Right lung (tissue), 5 donors: ENCODE data around the gene LRFN4. TPM values are rescaled to one million over a fixed set of nuclear protein-coding genes. Genes with fewer than 3 reads are reported as not detected.

Experiments used
- DNase-seq, 2 donors: peaks; one replicate each; pipeline ENCODE4 v3.0.0-alpha.2; 2013
- polyA plus RNA-seq, 5 donors: library from polyadenylated mRNA; unstranded; fragments of 120-200 nt; gene quantifications; one replicate each; pipeline versions ENCODE4 v1.2.1 to v1.2.3, GENCODE V29; 2013; ENCODE audit warnings: inconsistent platforms in 1 of 5, low replicate concordance in 1 of 5; ENCODE audit not compliant: insufficient read length in 5 of 5, insufficient read depth in 1 of 5

LRFN4 gene
- polyA plus RNA-seq, 5 donors, result 6.4 to 19.8 (median 8.8) TPM

DNA sequence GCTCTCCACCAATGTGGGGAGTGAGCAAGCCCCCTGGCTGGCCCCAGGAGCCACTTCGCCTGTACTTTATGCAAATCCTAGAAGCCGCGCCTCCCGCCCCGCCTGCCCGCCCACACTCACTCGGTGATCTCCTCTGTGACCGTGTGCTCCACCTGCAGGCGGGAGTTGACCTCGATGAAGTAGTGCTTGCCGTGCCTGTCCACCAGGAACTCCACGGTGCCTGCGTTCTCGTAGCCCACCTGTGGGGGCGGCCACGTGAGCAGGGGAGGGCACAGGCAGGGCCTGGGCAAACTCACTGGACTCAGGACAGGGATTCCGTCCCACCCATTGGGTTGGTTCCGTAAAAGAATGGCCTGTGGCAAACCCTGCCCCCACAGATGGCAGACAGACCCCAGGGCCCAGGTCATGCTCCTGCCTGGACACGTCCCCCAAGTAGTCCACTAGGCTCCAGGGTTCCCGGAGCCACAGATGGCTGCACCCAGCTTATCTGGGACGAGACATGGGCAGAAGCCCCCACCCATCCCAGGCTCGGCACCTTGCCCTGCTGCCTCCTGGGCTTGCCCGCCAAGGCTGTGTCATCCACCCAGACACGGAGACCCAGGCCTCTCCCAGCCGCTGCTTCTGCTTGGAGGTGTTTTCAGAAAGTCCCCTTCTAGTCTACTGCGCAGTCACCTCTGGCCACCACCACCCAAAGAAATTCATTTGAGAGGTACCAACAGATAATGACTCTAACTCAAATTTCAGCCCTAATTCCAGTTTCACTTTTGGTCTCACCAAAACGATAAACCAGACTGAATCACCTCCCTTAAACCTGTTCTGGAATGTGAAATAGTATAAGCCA, 12.1 kb downstream of the LRFN4 start:
- DNase-seq, result no peak

DNA sequence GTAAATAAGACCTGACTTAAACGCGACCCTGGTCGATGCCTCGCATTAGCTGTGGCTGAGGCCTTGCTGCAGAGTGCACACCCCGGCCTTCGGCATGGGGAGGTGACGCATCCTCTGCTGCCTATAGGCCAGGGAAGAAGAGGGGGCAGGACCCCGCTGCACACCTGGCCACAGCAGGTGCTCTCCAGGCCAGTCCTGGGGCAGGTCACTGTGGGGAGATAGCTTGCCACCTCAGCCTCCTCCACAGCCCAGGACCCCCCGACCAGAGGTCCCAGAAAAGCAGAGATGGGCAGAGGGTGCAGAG, 12.7 kb downstream of the LRFN4 start:
- no peak for DNase-seq

DNA sequence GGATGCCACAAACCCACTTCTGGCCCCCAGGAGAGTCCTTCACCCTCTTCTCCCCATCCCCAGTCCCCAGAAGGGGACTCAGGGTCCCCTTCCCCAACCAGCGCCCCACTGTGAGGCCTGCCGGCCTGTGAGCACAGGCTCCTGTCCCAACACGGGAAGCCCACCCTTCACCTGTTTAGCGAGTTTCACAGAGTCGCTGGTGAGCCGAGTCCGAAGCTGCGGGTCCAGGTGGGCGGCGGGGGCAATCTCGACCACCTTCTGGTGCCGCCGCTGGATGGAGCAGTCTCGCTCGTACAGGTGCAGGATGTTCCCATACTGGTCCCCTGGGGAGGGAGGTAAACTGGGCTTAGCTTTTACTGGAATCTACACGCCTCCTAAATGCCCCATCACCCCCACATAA, 13.3 kb downstream of the LRFN4 start:
- DNase-seq, result no peak

DNA sequence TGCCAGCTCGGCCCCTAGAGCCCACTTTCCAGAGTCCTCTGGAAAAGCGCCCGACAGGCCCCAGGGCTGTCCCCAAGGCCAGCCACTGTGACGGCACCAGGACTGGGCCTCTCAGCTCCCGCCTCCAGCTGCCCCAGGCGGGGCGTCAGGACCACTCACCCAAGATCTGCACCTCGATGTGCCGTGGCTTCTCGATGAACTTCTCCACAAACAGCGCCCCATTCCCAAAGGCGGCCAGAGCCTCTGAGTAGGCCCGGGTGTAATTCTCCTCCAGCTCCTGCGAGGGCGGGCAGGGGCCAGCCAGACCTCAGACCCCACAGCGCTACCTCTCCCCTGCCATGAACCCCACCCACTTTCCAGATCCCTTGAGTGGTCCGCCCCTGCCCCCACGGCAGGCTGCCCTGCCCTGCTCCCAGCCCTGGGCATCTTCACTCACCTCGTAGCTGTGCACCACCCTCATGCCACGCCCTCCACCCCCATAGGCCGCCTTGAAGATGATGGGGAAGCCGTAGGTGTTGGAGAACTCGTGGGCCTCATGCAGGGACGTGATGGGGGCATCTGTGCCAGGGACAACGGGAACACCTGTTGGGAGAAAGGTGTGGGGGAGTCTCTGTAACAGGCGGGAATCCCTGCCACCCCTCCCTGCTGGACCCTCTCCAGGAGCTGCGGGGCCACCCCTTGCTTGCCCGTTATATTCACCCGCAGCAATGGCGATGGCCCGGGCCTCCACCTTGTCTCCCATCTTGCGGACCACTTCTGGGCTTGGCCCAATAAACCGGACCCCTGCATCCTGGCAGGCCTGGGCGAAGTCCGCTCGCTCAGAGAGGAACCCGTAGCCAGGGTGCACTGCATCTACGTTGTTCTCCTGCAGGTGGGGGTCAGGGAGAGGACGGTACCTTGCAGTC, 14.0 kb downstream of the LRFN4 start:
- no peak for DNase-seq

DNA sequence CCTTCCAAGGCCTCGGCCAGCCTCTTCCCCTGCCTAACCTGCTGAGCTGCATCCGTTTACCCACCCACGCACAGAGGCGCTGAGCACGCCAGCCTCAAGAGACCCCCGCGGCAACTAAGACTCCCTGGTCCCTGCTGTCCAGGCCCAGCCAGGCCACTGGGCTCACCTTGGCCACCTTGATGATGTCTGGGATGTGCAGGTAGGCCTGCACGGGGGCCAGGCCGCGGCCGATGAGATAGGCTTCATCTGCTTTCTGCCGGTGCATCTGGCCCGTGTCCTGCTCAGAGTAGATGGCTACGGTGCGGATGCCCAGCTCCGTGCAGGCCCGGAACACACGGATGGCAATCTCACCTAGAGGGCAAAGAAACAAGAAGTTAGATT, 14.6 kb downstream of the LRFN4 start:
- no peak for DNase-seq

DNA sequence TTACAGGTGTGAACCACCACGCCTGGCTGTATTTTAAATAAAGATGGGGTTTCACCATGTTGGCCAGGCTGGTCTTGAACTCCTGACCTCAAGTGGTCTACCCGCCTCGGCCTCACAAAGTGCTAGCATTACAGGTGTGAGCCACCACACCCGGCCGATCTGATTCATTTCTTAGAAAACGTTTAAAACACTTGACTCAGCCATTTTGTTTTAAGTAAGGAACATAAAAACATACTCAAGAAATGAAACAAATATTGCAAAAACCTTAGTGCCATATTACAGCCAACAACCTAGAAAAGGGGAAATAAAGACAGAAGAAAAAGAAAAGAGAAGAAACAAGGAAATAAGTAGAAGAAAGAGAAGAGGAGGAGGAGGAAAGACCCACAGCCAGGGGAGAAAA, 17.4 kb downstream of the LRFN4 start:
- no peak for DNase-seq

DNA sequence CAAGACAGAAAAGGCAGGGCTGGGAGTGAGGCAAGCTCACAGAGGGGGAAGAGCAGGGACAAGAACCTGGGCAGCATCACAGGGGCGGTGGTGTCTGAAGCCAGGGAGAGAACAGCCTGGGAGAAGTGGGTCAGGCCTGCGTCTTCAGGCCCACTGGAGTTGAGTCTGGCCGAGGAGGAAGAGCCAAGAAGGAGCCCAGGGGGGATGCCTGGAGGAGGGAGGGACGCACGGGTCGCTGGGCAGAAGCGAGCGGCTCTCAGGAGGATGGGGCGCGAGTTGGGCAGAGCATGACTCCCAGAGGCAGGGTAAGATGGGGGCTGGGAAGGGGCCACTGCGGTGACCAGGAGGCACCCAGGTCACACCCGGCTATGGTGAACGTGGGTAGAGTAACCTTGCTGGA, 18.5 kb downstream of the LRFN4 start:
- no peak for DNase-seq

DNA sequence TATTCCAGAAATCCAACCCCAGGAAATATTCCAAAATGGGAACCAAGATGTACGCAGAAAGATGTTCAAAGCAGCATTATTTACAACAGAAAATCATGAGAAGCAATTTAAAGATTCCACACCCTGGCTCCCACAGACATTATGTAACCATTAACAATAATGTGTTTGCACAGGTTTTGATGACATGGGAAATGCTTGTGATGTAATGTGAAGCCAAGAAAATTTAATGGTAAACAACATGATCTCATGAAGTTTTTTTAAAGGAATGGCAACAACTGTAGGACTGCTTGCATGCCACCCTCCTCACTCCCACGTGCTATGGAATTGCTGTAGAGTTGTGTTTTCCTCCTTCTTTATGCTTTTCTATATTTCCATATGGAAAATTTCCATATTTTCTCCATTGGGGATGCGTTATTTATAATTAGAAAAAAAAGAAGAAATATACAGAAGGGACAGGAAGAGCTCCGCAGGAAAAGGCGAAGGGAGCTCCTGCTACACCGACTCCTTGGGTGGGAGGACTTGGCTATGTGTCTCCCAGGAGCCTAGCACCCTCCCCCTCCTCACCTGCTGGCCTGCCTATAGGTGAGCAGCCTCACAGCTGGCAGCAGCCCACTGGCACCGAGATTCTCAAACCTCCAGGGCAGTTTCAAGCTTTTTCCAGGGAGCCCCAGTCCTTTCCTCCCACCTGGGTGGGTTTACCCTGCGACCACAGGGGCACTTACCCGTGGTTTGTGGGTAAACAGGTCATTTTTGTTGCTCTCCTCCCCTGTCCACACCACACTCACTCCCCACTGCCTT, 20.9 kb downstream of the LRFN4 start:
- DNase-seq, result no peak

DNA sequence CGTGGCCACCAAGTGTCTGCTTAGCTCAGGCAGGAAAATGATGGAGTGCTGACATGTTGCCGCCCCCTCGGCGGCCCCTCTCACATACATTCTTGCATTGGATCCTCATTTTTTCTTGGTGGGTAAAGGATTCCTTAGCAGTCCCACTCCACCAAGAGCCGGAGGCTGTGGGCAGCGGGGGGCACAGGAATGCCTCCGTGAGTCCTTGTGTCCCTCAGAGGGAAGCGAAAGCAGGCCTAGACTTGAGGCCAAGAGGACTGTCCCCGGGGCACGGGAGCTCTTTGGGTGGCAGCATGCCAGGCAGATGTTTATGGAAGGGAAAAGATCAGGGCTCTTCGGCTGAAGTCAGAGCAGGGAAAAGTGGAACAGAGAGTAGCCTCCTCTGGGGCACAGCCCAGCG, 21.6 kb downstream of the LRFN4 start:
- DNase-seq, result no peak

DNA sequence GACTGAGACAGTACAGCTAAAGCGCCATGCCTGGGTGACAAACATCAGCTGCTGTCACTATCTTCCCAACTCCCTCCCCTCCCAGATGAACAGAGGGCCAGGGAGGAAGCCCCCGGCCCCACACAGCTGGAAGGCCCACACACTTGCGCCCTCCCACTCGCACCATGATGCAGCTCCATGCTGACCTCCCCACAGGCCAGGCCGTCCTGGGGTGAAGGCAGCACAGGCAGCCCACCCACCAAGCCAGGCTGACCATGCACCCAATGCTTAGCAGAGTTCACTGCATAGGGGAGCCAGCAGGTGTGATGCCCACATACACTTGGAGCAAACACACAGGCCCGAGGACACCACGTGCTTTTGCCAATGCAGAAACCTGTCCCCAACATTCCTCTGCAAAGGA, 22.1 kb downstream of the LRFN4 start:
- no peak for DNase-seq

DNA sequence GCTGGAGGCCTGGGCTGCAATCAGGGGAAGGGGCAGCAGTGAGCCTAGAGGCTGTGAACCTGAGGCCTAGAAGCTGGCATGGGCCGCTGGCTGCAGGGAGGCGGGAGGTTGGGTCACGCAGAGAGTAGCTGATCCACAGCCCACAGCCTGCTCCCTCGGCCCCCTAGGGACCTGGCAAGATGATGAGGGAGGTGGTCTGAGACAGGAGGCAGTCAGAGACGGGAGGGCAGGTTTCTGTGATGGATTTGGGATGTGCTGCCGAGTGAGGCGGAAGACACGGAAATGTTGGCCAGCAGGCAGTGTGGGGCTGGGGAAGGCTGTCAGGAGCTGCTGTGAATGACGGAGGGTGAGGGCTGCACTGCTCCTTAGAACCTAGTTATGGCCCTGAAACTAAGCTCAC, 22.7 kb downstream of the LRFN4 start:
- DNase-seq, result no peak

DNA sequence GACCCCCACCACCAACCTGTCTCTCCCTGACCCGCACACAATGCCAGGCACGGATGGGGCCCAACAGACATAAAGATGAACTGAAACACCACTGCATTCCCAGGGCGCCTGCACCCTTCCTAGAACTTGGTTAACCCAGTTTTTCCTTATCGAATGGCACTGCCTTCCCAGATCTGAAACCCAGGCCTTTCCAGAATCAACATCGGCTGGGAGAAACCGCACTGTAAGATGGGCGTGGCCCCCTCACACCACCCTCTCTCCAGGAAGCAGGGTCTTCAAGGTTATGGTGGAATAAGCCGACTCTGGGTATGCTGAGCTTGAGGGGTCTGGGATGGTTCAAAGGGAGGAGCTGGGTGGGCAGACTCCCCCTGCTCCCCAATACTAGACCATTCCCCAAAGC, 23.1 kb downstream of the LRFN4 start:
- DNase-seq, result no peak

DNA sequence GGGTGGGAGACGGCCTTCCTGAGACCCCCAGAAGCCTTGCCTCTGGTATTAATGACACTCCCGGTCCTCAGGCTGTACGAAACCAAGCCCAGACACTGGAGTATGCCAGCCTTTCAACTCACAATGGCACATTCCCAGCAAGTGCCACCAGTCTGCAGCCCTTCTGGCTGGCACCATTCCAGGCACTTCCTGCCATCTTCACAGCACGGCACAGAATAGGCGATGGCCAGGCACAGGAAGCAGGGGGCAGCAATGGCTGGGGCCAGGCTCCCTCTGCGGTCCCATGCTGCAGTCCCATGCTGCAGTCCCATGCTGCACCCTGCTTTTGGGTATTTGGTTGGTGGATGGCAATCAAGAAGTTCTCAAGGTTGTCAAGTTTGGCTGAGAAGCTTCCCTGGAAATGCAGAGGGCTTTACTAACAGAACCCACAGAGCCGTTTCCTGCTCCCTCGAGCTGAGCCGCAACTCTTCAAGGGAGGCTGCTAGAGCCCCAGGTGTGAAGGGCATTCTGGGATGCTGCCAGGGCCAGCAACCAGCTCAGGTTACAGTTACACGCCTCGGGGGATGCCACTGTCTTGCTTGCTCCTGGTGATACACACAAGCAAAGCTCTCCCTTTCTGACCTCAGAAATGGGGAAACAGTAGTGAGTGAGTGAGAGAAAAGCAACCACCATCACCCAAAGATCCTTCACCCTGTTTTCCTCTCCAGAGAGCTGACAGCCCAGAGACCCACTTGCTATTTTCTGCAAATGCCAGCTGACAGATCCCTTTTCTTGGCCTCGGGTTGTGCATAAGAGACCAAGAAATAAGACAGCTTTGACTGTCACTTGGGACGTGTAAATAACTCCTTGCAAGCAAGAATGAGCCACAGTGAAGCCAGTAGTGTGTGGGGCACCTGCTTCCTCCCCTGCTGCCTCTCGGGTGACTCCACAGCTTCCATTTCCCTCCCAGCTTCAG, 23.9 kb downstream of the LRFN4 start:
- DNase-seq, result no peak

DNA sequence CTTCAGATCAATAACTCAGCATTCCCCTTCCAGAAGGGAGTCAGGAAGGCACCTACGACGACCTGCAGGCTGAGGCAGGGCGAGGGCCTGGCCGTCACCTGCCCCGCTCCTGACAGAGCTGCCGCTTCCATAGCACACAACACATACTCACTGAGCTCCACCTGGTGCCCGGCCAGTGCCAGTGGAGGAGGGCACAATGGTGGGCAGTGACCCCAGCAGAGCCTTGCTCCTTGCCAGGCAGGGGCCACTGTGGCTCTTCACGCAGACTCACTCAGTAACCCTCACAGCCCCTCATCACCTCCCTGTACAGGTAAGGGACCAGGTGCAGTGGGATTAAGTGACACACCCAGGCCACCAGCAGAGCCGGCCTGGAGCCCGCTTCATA, 24.6 kb downstream of the LRFN4 start:
- no peak for DNase-seq

DNA sequence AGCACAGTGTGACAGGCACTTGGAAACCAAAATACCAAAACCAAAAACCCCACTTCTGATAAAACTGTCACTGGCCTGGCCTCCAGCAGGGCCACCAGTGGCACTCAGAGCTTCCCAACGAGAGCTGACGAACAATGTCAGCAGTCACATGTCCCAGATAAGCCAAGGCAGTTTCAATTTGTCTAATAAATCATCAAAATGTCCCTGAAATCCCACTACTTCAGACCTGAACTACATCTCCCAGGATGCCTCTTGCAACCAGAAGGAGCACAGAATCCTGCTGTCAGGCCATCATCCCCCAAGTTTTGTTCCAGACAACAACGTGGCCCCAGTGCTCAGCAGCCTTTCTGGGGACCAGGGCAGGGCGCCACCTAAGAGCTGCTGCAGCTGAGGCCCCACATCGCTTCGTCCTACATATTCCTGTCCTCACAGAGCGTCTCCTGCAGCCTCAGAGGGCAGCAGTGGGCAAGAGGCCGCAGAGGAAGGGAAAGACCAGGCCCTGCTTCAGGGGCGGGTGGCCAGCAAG, 25.1 kb downstream of the LRFN4 start:
- DNase-seq, result no peak

DNA sequence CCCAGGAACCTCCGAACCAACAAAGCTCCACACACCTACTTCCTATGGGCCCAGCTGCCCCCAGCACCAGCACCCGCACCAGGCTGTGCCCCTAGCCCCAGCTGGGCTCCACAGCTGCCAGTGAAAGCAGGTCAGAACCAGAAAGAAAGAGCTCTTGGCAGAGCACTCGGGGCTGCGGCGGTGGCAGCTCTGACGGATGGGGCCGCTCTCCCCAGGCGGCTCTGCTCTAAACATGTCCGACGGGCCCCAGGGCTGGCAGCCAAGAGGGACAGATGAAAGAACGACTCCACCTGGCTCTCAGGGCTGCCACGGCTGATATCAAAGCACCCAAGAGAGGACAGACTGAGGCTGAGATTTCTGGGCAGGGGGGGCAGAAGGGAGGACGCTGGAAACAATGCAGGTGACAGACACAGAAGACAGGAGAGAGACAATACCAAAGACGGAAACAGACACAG, 25.7 kb downstream of the LRFN4 start:
- no peak for DNase-seq

DNA sequence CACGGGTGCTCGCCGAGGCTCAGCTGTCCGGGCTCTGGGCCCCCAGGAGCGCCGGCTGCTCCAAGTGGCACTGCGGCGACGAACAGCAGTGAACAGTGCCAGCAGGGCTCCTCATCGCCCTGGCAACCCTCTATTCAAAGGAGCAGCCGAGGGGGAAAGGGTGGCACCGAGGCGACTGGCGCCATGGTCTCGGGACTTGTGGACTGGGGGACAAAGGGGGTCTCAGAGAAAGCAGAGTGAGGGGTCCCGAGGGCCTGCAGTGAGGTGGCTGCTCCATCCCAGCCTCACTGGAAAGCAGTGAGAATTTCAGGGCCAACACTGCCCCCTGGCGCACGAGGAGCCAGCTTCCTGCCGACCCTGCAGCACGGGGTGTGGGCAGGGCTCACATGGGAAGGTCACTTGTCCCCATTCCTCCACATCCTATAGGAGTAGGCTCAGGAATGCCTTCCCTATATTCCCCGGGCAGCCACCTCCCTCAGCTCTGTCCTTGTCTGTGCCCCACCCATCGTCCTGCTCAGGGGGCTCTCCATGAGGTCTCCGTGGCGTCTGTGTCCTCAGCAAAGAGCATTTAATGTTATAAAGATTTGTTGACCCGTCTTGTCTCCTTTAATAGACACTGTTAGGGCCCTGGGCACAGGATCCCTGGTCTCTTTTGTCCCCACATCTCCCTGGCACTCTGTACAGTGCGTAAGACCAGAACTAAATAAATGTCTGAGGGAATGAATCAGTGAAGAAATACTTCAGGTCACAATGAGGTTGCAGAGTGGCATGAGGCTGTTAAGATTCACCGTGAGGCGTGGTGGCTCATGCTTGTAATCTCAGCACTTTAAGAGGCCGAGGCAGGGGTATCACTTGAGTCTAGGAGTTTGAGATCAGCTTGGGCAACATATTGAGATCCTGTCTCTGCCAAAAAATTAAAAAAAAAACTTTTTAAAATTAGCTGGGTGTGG, 26.4 kb downstream of the LRFN4 start:
- peak in 1 of 2 donors; percentile 47 for DNase-seq

DNA sequence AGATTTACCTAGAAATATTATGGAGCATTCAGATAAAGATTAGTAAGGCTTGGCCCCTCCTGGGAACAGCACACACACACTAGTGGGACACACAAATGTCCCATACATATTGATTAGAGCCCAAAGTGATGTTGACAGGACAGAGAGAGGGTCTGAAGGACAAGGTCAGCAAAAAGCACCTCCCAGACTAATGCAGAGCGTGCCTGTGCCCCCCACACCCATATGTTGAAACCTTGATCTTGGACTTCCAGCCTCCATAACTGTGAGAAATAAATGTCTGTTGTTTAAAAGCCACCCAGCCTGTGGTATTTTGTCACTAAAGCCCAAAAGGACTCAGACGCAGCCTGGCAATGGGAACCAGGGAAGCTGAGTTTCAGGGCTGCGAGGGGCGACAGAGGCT, 27.6 kb downstream of the LRFN4 start:
- DNase-seq, result no peak

DNA sequence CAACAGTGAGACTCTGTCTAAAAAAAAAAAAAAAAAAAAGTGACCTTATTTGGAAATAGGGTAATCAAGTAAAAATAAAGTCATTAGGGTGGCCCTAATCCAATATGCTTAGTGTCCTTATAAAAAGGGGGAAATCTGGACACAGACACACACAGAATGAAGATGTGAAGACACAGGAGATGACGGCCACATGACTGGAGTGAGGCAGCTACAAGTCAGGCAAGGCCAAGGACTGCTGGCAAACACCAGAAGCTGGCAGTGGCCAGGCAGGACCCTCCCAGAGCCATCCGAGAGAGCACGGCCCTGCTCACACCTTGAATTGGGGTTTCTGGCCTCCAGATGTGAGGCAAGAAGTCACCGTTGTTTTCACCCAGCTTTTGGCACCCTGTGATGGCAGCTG, 28.6 kb downstream of the LRFN4 start:
- DNase-seq, result no peak

DNA sequence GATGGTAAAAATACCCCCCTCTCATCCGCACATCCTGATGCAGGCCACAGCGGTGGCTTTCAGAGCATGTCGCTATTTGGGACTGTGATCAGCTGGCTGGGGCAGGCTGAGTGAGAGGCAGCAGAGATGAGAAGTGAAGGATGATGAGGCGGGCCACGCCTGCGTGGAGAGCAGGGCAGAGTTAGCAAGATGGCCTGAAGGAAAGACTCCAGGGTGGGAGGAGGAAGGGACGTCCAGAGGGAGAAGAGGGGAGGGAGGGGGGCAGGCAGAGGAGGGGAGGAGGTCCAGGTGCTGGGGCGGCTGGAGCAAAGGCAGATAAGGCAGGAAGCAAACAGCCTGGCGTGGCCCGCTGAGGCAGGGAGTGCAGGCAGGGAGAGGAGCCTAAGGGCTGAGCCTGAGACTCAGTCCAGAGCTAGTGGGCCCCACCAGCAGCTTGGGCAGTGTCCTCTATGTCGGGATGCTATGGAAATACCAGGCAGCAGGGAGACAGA, 29.1 kb downstream of the LRFN4 start:
- no peak for DNase-seq
